Lung (tissue), 12 donors: ENCODE measurements around the gene AK2. TPM values are rescaled to one million over a fixed set of nuclear protein-coding genes. Genes with fewer than 3 reads are reported as not detected.

Source experiments
- ATAC-seq: fragments of 200-7000 bp; cut with Tn5 transposase; one replicate; pipeline ENCODE4 v1.9.1; 2020; ENCODE audit warnings: moderate number of reproducible peaks; ENCODE audit not compliant: insufficient read depth, low FRiP score
- DNase-seq, 3 donors: peaks; one replicate each; pipeline ENCODE4 v3.0.0-alpha.2; 2013 to 2017
- H3K27ac ChIP-seq, 2 donors: one replicate each; pipeline ENCODE4 v1.5.1; 2013; ENCODE audit warnings: mild to moderate bottlenecking in 2 of 2, moderate library complexity in 2 of 2, control low read depth in 1 of 2, inconsistent platforms in 1 of 2, low read depth in 1 of 2, low read length in 1 of 2
- H3K27me3 ChIP-seq, 3 donors: one replicate each; pipeline ENCODE4 v1.5.1; 2013; ENCODE audit warnings: low read length in 2 of 3; ENCODE audit not compliant: control insufficient read depth in 3 of 3, insufficient read depth in 3 of 3
- H3K36me3 ChIP-seq, 4 donors: one replicate each; pipeline ENCODE4 v1.5.1; 2013; ENCODE audit warnings: low read length in 4 of 4, mild to moderate bottlenecking in 1 of 4, moderate library complexity in 1 of 4; ENCODE audit not compliant: control insufficient read depth in 4 of 4, insufficient read depth in 4 of 4
- H3K4me1 ChIP-seq, 5 donors: one replicate each; pipeline ENCODE4 v1.5.1; 2013; ENCODE audit warnings: low read length in 5 of 5, mild to moderate bottlenecking in 2 of 5, moderate library complexity in 1 of 5; ENCODE audit not compliant: control insufficient read depth in 5 of 5, insufficient read depth in 5 of 5
- H3K4me3 ChIP-seq: one replicate; pipeline ENCODE4 v1.5.1; 2013; ENCODE audit warnings: mild to moderate bottlenecking, control low read depth, moderate library complexity
- H3K9ac ChIP-seq, 2 donors: one replicate each; pipeline ENCODE4 v1.5.1; 2013; ENCODE audit warnings: low read length in 2 of 2, control low read depth in 1 of 2; ENCODE audit not compliant: insufficient read depth in 1 of 2
- H3K9me3 ChIP-seq, 4 donors: one replicate each; pipeline ENCODE4 v1.5.1; 2013; ENCODE audit warnings: low read length in 3 of 4, mild to moderate bottlenecking in 1 of 4, moderate library complexity in 1 of 4; ENCODE audit not compliant: control insufficient read depth in 4 of 4, insufficient read depth in 3 of 4
- WGBS, 2 donors: extraction: QIAGEN DNeasy Blood & Tissue Kit; methylation state at CpG; one replicate each; pipeline ENCODE4 v1.1.7; 2013; 5-methylcytosine and 5-hydroxymethylcytosine counted together
- polyA plus RNA-seq, 2 donors: library from polyadenylated mRNA; stranded (reverse); fragments of 200-250 nt; gene quantifications; one replicate each; pipeline ENCODE4 v1.2.1, GENCODE V29; 2013
- total RNA-seq, 2 donors: library from RNA; depleted of rRNA in 1 of 2; stranded (reverse); fragments of >200 nt in 1 of 2; gene quantifications; one replicate each; pipeline ENCODE4 v1.2.1, GENCODE V29; 2014 to 2021
- TF ChIP-seq, protein P1 (sequence below): IDR thresholded peaks from 2 replicates; pipeline ENCODE4 v1.5.1; 2012; ENCODE audit warnings: mild to moderate bottlenecking; ENCODE audit errors: control extremely low read depth, extremely low read depth
- donor health status: control.
- donor health status: control.
- donor health status: Bipolar disorder and iron deficiency.
- donor health status: healthy.
- donor health status: DM: yes; HTN: yes; CAD: no.

Gene AK2
- total and polyA plus RNA-seq, 4 donors = 86.8 to 127 (median 101) TPM

DNA sequence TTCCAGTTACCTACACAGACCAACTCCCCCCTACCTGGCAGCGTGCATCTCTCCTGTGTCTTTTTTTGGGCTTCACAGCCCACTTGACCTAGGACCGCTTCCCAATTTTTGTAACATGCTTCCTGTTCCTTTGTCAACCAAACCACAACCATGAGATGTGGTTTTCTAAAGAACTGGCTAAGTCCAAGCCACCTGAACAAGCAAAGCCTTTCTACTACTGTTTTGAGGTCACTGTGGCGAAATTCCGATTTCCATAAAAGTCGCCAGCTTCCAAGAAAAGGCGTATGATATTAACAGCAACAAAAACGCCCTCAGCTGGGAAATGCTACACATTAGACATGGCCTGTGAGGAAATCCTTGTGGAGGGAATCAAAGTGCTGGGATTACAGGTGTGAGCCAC lies 12.7 kb upstream of the AK2 start:
- Histone ChIP-seq H3K27ac (no peak overlapping the region), H3K4me3 (no peak overlapping the region), H3K27me3 (no peaks in the 10 kb centered on the region), H3K9me3 (no peaks in the 10 kb centered on the region), H3K4me1 (peaks cover 0 to 1% (median 0%) of the 10 kb centered on the region in 5 donors), H3K36me3 (no peaks in the 10 kb centered on the region), H3K9ac (no peak overlapping the region)
- ATAC-seq = no peak
- TF ChIP-seq, protein P1, sequence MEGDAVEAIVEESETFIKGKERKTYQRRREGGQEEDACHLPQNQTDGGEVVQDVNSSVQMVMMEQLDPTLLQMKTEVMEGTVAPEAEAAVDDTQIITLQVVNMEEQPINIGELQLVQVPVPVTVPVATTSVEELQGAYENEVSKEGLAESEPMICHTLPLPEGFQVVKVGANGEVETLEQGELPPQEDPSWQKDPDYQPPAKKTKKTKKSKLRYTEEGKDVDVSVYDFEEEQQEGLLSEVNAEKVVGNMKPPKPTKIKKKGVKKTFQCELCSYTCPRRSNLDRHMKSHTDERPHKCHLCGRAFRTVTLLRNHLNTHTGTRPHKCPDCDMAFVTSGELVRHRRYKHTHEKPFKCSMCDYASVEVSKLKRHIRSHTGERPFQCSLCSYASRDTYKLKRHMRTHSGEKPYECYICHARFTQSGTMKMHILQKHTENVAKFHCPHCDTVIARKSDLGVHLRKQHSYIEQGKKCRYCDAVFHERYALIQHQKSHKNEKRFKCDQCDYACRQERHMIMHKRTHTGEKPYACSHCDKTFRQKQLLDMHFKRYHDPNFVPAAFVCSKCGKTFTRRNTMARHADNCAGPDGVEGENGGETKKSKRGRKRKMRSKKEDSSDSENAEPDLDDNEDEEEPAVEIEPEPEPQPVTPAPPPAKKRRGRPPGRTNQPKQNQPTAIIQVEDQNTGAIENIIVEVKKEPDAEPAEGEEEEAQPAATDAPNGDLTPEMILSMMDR = no peak
- WGBS, 2 donors = 42 to 63% methylated on average over 7 of the region's 7 CpGs
- no peak for DNase-seq

DNA sequence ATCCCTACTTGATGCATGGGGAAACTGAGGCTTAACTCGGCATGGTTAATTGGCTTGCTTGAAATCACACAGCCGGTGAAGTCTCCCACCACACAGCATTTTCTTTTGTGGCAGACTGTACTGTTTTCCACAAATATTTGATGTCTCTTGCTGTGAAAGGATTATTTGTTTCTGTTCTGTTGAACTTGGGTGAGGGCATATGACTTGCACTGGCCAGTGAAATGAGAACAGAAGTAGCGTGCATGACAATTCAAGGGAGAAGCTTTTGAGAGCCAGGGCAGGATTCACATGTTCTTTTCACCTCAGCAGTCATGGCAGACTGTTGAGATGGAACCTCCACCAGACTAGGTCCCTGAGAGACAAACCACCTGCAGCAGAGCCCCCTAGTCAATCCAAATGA lies 11.7 kb upstream of the AK2 start:
- no peak for ATAC-seq
- H3K27ac ChIP-seq = no peak overlapping the region
- WGBS, 2 donors = 83% methylated on average over 3 of the region's 3 CpGs

DNA sequence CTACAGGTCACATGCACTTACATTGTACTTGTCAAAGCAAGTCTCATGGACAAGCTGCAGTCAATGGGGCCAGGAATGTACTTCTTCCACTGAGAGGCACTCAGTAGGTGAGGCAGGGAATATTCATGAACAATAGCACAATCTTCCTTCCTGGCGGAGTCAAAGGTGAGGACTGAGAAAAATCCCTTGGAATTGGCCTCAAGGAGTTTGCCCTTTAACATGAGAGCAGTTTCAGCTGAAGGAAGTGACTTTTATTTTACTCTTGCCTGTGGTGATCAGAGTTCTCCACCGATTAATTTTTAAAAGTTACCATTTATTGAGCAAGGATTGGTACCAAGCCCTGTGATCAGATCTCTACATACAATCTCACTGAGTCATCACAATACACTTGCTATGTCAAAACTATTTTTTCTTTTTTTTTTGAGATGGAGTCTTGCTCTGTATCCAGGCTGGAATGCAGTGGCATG lies 11.2 kb upstream of the AK2 start:
- WGBS, 2 donors = 71 to 91% methylated on average over 2 of the region's 2 CpGs

More for the DNA sequence above, 11.7 kb upstream of the AK2 start:
- no peak for DNase-seq
- Histone ChIP-seq H3K36me3 (no peaks in the 10 kb centered on the region), H3K27me3 (no peaks in the 10 kb centered on the region), H3K4me1 (peaks cover 0 to 4% (median 0%) of the 10 kb centered on the region in 5 donors), H3K9me3 (no peaks in the 10 kb centered on the region), H3K4me3 (no peak overlapping the region), H3K9ac (no peak overlapping the region)
- TF ChIP-seq, protein P1 = no peak

More for the DNA sequence above, 11.2 kb upstream of the AK2 start:
- Histone ChIP-seq H3K4me1 (peaks cover 0 to 5% (median 0%) of the 10 kb centered on the region in 5 donors), H3K9me3 (no peaks in the 10 kb centered on the region), H3K36me3 (no peaks in the 10 kb centered on the region), H3K27ac (no peak overlapping the region), H3K27me3 (no peaks in the 10 kb centered on the region), H3K9ac (no peak overlapping the region), H3K4me3 (no peak overlapping the region)
- ATAC-seq (peak; percentile 23), DNase-seq (no peak)
- TF ChIP-seq, protein P1 = no peak
